Liver (tissue), 9 donors: ENCODE measurements around the gene MVB12B. TPM values are rescaled to one million over a fixed set of nuclear protein-coding genes. Genes with fewer than 3 reads are reported as not detected.
A peak's percentile ranks its signal among the peaks of the same experiment; 100 is the strongest.

Experiments used
- DNase-seq: peaks from one replicate; pipeline ENCODE4 v3.0.0-alpha.2; 2017; ENCODE audit warnings: low spot score
- H3K27ac ChIP-seq, 2 donors: one replicate each; pipeline ENCODE4 v1.7.0; 2013; ENCODE audit warnings: inconsistent platforms in 2 of 2, low read length in 2 of 2, control low read depth in 1 of 2, low read depth in 1 of 2, mild to moderate bottlenecking in 1 of 2
- H3K27me3 ChIP-seq, 4 donors: one replicate each; pipeline versions ENCODE4 v1.6.1 to v1.7.0; 2013; ENCODE audit warnings: low read length in 3 of 4, inconsistent platforms in 1 of 4, mild to moderate bottlenecking in 1 of 4, moderate library complexity in 1 of 4; ENCODE audit not compliant: control insufficient read depth in 4 of 4, insufficient read depth in 4 of 4
- H3K36me3 ChIP-seq, 4 donors: one replicate each; pipeline versions ENCODE4 v1.6.1 to v1.7.0; 2013; ENCODE audit warnings: low read length in 3 of 4, mild to moderate bottlenecking in 3 of 4, low read depth in 1 of 4, moderate library complexity in 1 of 4; ENCODE audit not compliant: control insufficient read depth in 4 of 4, insufficient read depth in 3 of 4
- H3K4me1 ChIP-seq, 4 donors: one replicate each; pipeline versions ENCODE4 v1.6.1 to v1.7.0; 2013; ENCODE audit warnings: low read length in 3 of 4, mild to moderate bottlenecking in 3 of 4, moderate library complexity in 1 of 4; ENCODE audit not compliant: control insufficient read depth in 4 of 4, insufficient read depth in 4 of 4
- H3K4me3 ChIP-seq, 3 donors: one replicate each; pipeline versions ENCODE4 v1.6.1 to v1.7.0; 2013; ENCODE audit warnings: low read length in 3 of 3, control low read depth in 1 of 3, low read depth in 1 of 3, mild to moderate bottlenecking in 1 of 3
- H3K9ac ChIP-seq, 2 donors: one replicate each; pipeline ENCODE4 v1.7.0; 2013; ENCODE audit warnings: low read length in 2 of 2, mild to moderate bottlenecking in 2 of 2, moderate library complexity in 2 of 2, control low read depth in 1 of 2, low read depth in 1 of 2
- H3K9me3 ChIP-seq, 4 donors: one replicate each; pipeline versions ENCODE4 v1.6.1 to v1.7.0; 2013; ENCODE audit warnings: low read length in 3 of 4; ENCODE audit not compliant: control insufficient read depth in 4 of 4
- CTCF ChIP-seq: fragments of 150-350 bp; IDR thresholded peaks from 2 replicates; pipeline ENCODE4 v1.5.1; 2017; ENCODE audit warnings: improper control_type of control experiment, low read depth, low read length; ENCODE audit not compliant: missing input control
- EGR1 ChIP-seq, 2 donors: IDR thresholded peaks; 2 replicates each; pipeline ENCODE4 v1.6.1; 2016 to 2018; ENCODE audit warnings: antibody characterized with exemption in 2 of 2, low read depth in 2 of 2
- FOXA1 ChIP-seq: IDR thresholded peaks from 2 replicates; pipeline ENCODE4 v1.6.1; 2016; ENCODE audit warnings: antibody characterized with exemption
- FOXA2 ChIP-seq: IDR thresholded peaks from 2 replicates; pipeline ENCODE4 v1.6.1; 2016; ENCODE audit warnings: antibody characterized with exemption
- GABPA ChIP-seq, 2 donors: IDR thresholded peaks in 1 of 2; conservative IDR thresholded peaks in 1 of 2; 2 replicates each; pipeline ENCODE4 v1.6.1; 2016; ENCODE audit warnings: antibody characterized with exemption in 2 of 2, mild to moderate bottlenecking in 1 of 2, moderate library complexity in 1 of 2
- HNF4A ChIP-seq, 2 donors: conservative IDR thresholded peaks; 2 replicates each; pipeline ENCODE4 v1.6.1; 2016; ENCODE audit warnings: antibody characterized with exemption in 2 of 2, mild to moderate bottlenecking in 2 of 2
- HNF4G ChIP-seq: IDR thresholded peaks from 2 replicates; pipeline ENCODE4 v1.6.1; 2016; ENCODE audit warnings: antibody characterized with exemption
- JUND ChIP-seq, 2 donors: IDR thresholded peaks; 2 replicates each; pipeline ENCODE4 v1.6.1; 2016; ENCODE audit warnings: antibody characterized with exemption in 2 of 2
- MAX ChIP-seq: IDR thresholded peaks from 2 replicates; pipeline ENCODE4 v1.6.1; 2016; ENCODE audit warnings: antibody characterized with exemption
- NR2F2 ChIP-seq: IDR thresholded peaks from 2 replicates; pipeline ENCODE4 v1.6.1; 2016; ENCODE audit warnings: antibody characterized with exemption
- RAD21 ChIP-seq, 2 donors: IDR thresholded peaks; 2 replicates each; pipeline ENCODE4 v1.6.1; 2016; ENCODE audit warnings: antibody characterized with exemption in 2 of 2, mild to moderate bottlenecking in 2 of 2
- RXRA ChIP-seq, 2 donors: IDR thresholded peaks; 2 replicates each; pipeline ENCODE4 v1.6.1; 2017 to 2018; ENCODE audit warnings: antibody characterized with exemption in 2 of 2, mild to moderate bottlenecking in 1 of 2
- SP1 ChIP-seq: IDR thresholded peaks from 2 replicates; pipeline ENCODE4 v1.6.1; 2018; ENCODE audit warnings: antibody characterized with exemption, mild to moderate bottlenecking
- TAF1 ChIP-seq: conservative IDR thresholded peaks from 2 replicates; pipeline ENCODE4 v1.6.1; 2016; ENCODE audit warnings: antibody characterized with exemption, mild to moderate bottlenecking
- YY1 ChIP-seq: IDR thresholded peaks from 2 replicates; pipeline ENCODE4 v1.6.1; 2016; ENCODE audit warnings: antibody characterized with exemption, mild to moderate bottlenecking
- ZBTB33 ChIP-seq: IDR thresholded peaks from 2 replicates; pipeline ENCODE4 v1.6.1; 2016; ENCODE audit warnings: antibody characterized with exemption
- WGBS: extraction: QIAGEN DNeasy Blood & Tissue Kit; methylation state at CpG from one replicate; pipeline ENCODE4 v1.1.7; 2013; 5-methylcytosine and 5-hydroxymethylcytosine counted together
- polyA plus RNA-seq, 2 donors: library from polyadenylated mRNA; stranded (reverse) in 1 of 2; unstranded in 1 of 2; fragments of 200-250 nt in 1 of 2; fragments of >200 nt in 1 of 2; fragmentation: Nextera tagmentation in 1 of 2; extraction: Ambion mirVana in 1 of 2; gene quantifications; one replicate each; pipeline versions ENCODE4 v1.2.1 to v1.2.3, GENCODE V29; 2013 to 2015
- total RNA-seq, 2 donors: library from RNA; depleted of rRNA; stranded (reverse); fragments of >200 nt; gene quantifications; one replicate each; pipeline ENCODE4 v1.2.3, GENCODE V29; 2014
- TF ChIP-seq, protein P1 (sequence below): IDR thresholded peaks from 2 replicates; pipeline ENCODE4 v1.6.1; 2016; ENCODE audit warnings: antibody characterized with exemption
- TF ChIP-seq, protein P2 (sequence below): IDR thresholded peaks from 2 replicates; pipeline ENCODE4 v1.6.1; 2016; ENCODE audit warnings: antibody characterized with exemption, mild to moderate bottlenecking
- donor health status: healthy.
- donor health status: healthy.
- donor health status: healthy.
- donor health status: healthy.
- donor health status: healthy.

Gene MVB12B
- total and polyA plus RNA-seq, 4 donors = 5.3 to 12.4 (median 8.4) TPM

- Histone ChIP-seq H3K27ac (no peak overlapping the region), H3K36me3 (no peaks in the 10 kb centered on the region), H3K9ac (no peak overlapping the region), H3K4me3 (no peak overlapping the region), H3K4me1 (no peaks in the 10 kb centered on the region), H3K27me3 (no peaks in the 10 kb centered on the region), H3K9me3 (no peaks in the 10 kb centered on the region)
- WGBS = 97% methylated on average over 3 of the region's 3 CpGs
- TF ChIP-seq SP1 (no peak), HNF4G (no peak)
- TF ChIP-seq, protein P1, sequence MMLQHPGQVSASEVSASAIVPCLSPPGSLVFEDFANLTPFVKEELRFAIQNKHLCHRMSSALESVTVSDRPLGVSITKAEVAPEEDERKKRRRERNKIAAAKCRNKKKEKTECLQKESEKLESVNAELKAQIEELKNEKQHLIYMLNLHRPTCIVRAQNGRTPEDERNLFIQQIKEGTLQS = no peak
- DNase-seq = no peak
These were observed 10.5 kb upstream of the MVB12B start for GRCh38 chr9:126316085-126316655.

DNA sequence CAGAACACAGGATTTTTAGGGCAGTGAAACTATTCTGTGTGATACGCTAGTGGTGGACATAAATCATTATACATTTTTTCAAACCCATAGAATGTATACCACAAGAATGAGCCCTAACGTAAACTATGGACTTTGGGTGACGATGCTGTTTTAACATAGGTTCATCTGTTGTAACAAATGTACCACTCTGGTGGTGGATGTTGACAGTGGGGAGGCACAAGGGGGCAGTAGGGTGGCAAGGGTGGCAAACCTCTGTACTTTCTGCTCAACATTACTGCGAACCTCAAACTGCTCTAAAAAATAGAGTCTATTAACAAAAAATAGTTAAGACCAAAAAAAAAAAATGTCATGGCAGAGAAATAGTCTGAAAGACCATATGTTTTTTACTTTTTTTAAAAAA, 9.1 kb upstream of the MVB12B start:
- 65% methylated on average over 4 of the region's 4 CpGs for WGBS
- Histone ChIP-seq H3K36me3 (no peaks in the 10 kb centered on the region), H3K9ac (no peak overlapping the region), H3K27ac (no peak overlapping the region), H3K27me3 (no peaks in the 10 kb centered on the region), H3K4me3 (no peak overlapping the region), H3K4me1 (no peaks in the 10 kb centered on the region), H3K9me3 (no peaks in the 10 kb centered on the region)
- no peak for DNase-seq
- TF ChIP-seq, protein P2, sequence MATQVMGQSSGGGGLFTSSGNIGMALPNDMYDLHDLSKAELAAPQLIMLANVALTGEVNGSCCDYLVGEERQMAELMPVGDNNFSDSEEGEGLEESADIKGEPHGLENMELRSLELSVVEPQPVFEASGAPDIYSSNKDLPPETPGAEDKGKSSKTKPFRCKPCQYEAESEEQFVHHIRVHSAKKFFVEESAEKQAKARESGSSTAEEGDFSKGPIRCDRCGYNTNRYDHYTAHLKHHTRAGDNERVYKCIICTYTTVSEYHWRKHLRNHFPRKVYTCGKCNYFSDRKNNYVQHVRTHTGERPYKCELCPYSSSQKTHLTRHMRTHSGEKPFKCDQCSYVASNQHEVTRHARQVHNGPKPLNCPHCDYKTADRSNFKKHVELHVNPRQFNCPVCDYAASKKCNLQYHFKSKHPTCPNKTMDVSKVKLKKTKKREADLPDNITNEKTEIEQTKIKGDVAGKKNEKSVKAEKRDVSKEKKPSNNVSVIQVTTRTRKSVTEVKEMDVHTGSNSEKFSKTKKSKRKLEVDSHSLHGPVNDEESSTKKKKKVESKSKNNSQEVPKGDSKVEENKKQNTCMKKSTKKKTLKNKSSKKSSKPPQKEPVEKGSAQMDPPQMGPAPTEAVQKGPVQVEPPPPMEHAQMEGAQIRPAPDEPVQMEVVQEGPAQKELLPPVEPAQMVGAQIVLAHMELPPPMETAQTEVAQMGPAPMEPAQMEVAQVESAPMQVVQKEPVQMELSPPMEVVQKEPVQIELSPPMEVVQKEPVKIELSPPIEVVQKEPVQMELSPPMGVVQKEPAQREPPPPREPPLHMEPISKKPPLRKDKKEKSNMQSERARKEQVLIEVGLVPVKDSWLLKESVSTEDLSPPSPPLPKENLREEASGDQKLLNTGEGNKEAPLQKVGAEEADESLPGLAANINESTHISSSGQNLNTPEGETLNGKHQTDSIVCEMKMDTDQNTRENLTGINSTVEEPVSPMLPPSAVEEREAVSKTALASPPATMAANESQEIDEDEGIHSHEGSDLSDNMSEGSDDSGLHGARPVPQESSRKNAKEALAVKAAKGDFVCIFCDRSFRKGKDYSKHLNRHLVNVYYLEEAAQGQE = no peak
- TF ChIP-seq RAD21 (IDR thresholded peaks at IDR 0.05) (peak; percentile 85), FOXA2 (peak; percentile 29), MAX (no peak), FOXA1 (no peak), TAF1 (no peak), EGR1 (IDR thresholded peaks at IDR 0.05; ENCODE audit: low read depth in 2 of 2) (no peak), SP1 (no peak), YY1 (no peak), NR2F2 (no peak), GABPA (IDR thresholded peaks at IDR 0.05 in 1 of 2, conservative IDR thresholded peaks at IDR 0.05 in 1 of 2) (no peak), CTCF (peak; percentile 62), JUND (IDR thresholded peaks at IDR 0.05) (no peak), RXRA (IDR thresholded peaks at IDR 0.05) (no peak), HNF4G (no peak), HNF4A (conservative IDR thresholded peaks at IDR 0.05) (peak; percentile 8 to 41), ZBTB33 (no peak)
- TF ChIP-seq, protein P1 = no peak
